GM12878 (cell line): ENCODE results near the gene WASF2. TPM values are rescaled to one million over a fixed set of nuclear protein-coding genes. Genes with fewer than 3 reads are reported as not detected.
"Not testable (repeated sequence)": the region's sequence is repeated elsewhere in the genome, so short reads cannot be mapped to it uniquely, and the experiment has no call there.

Source experiments
- ATAC-seq: fragments of 200-7000 bp; cut with Tn5 transposase; 3 replicates; pipeline ENCODE4 v1.9.1; 2020; ENCODE audit warnings: mild to moderate bottlenecking, moderate library complexity
- BruUV-seq: library from RNA; stranded (reverse); fragments of 400-500 nt; replicated peaks from 2 replicates; lab custom pipeline; 2021; lab: Mats Ljungman, UMichigan
- CTCF ChIA-PET: fragments of 300-600 bp; sonication (Branson Sonifier 250); formaldehyde crosslinking; extraction: SDS; loops from one replicate; lab custom pipeline; 2021; ENCODE audit warnings: inconsistent platforms; lab: Yijun Ruan, JAX
- POLR2A ChIA-PET: fragments of 350-600 bp; formaldehyde crosslinking; extraction: SDS; loops from one replicate; lab custom pipeline; 2021; ENCODE audit warnings: inconsistent platforms; lab: Charles Lee
- RAD21 ChIA-PET: fragments of 300-600 bp; sonication (Branson Sonifier 250); formaldehyde crosslinking; loops from one replicate; lab custom pipeline; 2023; ENCODE audit warnings: antibody characterized with exemption; ENCODE audit not compliant: unreplicated experiment; lab: Charles Lee
- SMC1A ChIA-PET: fragments of 300-600 bp; sonication (Branson Sonifier 250); formaldehyde crosslinking; loops from one replicate; lab custom pipeline; 2023; ENCODE audit not compliant: unreplicated experiment, uncharacterized antibody; lab: Charles Lee
- DNase-seq: peaks from one replicate; pipeline ENCODE4 v3.0.0-alpha.2; 2011; ENCODE audit warnings: low read depth, low spot score
- FAIRE-seq: peaks from 3 replicates; lab custom pipeline; 2011; peaks lifted over from hg19 to GRCh38; lab: Jason Lieb, UNC
- H2AFZ ChIP-seq: 2 replicates; pipeline ENCODE4 v1.6.0; 2011; ENCODE audit warnings: low read depth, low read length, control low read depth; ENCODE audit not compliant: control insufficient read depth
- H3K27ac ChIP-seq: 2 replicates; pipeline ENCODE4 v1.5.1; 2011; ENCODE audit warnings: control low read depth; ENCODE audit not compliant: control insufficient read depth, insufficient read depth
- H3K27me3 ChIP-seq, 2 experiments: replicated peaks in 1 of 2; 2 replicates each; pipeline versions ENCODE4 v1.6.0 to v1.6.1; 2011; ENCODE audit warnings: low read length in 1 of 2; ENCODE audit not compliant: control insufficient read depth in 2 of 2, insufficient read depth in 2 of 2
- H3K36me3 ChIP-seq, 2 experiments: 2 replicates each; pipeline ENCODE4 v1.5.1; 2011; ENCODE audit warnings: low read length in 1 of 2; ENCODE audit not compliant: control insufficient read depth in 2 of 2, insufficient read depth in 2 of 2
- H3K4me1 ChIP-seq: 2 replicates; pipeline ENCODE4 v1.6.1; 2011; ENCODE audit warnings: mild to moderate bottlenecking, low read length, moderate library complexity, mixed read lengths; ENCODE audit not compliant: control insufficient read depth, insufficient read depth
- H3K4me2 ChIP-seq: 2 replicates; pipeline ENCODE4 v1.6.0; 2011; ENCODE audit warnings: control low read depth; ENCODE audit not compliant: control insufficient read depth, insufficient read depth
- H3K4me3 ChIP-seq: fragments of 200-600 bp; sonication (generic); 2 replicates; pipeline ENCODE4 v1.5.1; 2016
- H3K79me2 ChIP-seq: 2 replicates; pipeline ENCODE4 v1.6.0; 2011; ENCODE audit warnings: low read length; ENCODE audit not compliant: control insufficient read depth, insufficient read depth
- H3K9ac ChIP-seq: 2 replicates; pipeline ENCODE4 v1.8.0; 2011; ENCODE audit warnings: low read length, control low read depth, mixed read lengths; ENCODE audit not compliant: control insufficient read depth, insufficient read depth
- H3K9me3 ChIP-seq: replicated peaks from 3 replicates; pipeline ENCODE4 v1.5.1; 2011; ENCODE audit warnings: mild to moderate bottlenecking, low read length; ENCODE audit not compliant: control insufficient read depth, insufficient read depth
- H4K20me1 ChIP-seq: 2 replicates; pipeline ENCODE4 v1.6.0; 2011; ENCODE audit not compliant: control insufficient read depth, insufficient read depth
- BCLAF1 ChIP-seq: fragments of 450-650 bp; IDR thresholded peaks from 2 replicates; pipeline ENCODE4 v1.6.1; 2017; ENCODE audit warnings: antibody characterized with exemption, mild to moderate bottlenecking, moderate library complexity
- HDAC2 ChIP-seq: fragments of 200-600 bp; sonication (generic); IDR thresholded peaks from 2 replicates; pipeline ENCODE4 v1.6.1; 2017
- JUNB ChIP-seq: IDR thresholded peaks from 2 replicates; pipeline ENCODE4 v1.6.1; 2016; ENCODE audit warnings: antibody characterized with exemption, mild to moderate bottlenecking
- NR2C1 ChIP-seq: fragments of 450-650 bp; IDR thresholded peaks from 2 replicates; pipeline ENCODE4 v1.6.1; 2017; ENCODE audit warnings: antibody characterized with exemption, mild to moderate bottlenecking, moderate library complexity
- POLR2A ChIP-seq: IDR thresholded peaks from 2 replicates; pipeline ENCODE4 v1.6.1; 2011; ENCODE audit warnings: low read depth, mild to moderate bottlenecking, low read length
- TBL1XR1 ChIP-seq: IDR thresholded peaks from 2 replicates; pipeline ENCODE4 v1.6.1; 2012; ENCODE audit warnings: low read depth, low read length, improper control_type of control experiment
- ZNF274 ChIP-seq: IDR thresholded peaks from one replicate; pipeline ENCODE4 v1.8.0; 2011; ENCODE audit not compliant: insufficient read length, insufficient read depth
- WGBS: methylation state at CpG from one replicate; pipeline ENCODE4 v1.1.6; 2016; ENCODE audit warnings: low lambda C conversion rate; ENCODE audit not compliant: insufficient replicate concordance, insufficient coverage; ENCODE audit errors: missing lambda C conversion rate; 5-methylcytosine and 5-hydroxymethylcytosine counted together
- in situ Hi-C: fragments of 300-500 bp; cut with MboI; formaldehyde crosslinking; loops from 9 replicates; pipeline ENCODE4 v1.14.3; 2018; ENCODE audit warnings: mixed read lengths
- intact Hi-C: fragments of 100-400 bp; cut with micrococcal nuclease; formaldehyde crosslinking; loops from one replicate; pipeline ENCODE4 v1.14.2; 2022; ENCODE audit not compliant: unreplicated experiment
- polyA plus RNA-seq, 11 experiments: library from polyadenylated mRNA; depleted of rRNA in 4 of 11; unstranded in 6 of 11; stranded (reverse) in 5 of 11; fragments of >200 nt; fragmentation: Nextera tagmentation in 4 of 11; fragmentation: Illumina TruSeq in 1 of 11; extraction: Ambion mirVana in 4 of 11; extraction: Trizol in 1 of 11; gene quantifications; 1 replicate in 1 of 11; 2 replicates in 10 of 11; pipeline versions ENCODE4 v1.2.1 to v1.2.3, GENCODE V29; 2011 to 2016; ENCODE audit warnings: inconsistent platforms in 2 of 11, missing spikeins in 2 of 11, low read depth in 1 of 11
- total RNA-seq, 4 experiments: library from RNA; depleted of rRNA in 3 of 4; stranded (reverse); fragments of >200 nt in 3 of 4; fragmentation: Illumina TruSeq in 1 of 4; extraction: Trizol in 1 of 4; gene quantifications; 2 replicates each; pipeline versions ENCODE4 v1.2.1 to v1.2.3, GENCODE V29; 2013 to 2021
- TF ChIP-seq, protein P1 (sequence below): fragments of 450-650 bp; IDR thresholded peaks from 2 replicates; pipeline ENCODE4 v1.6.1; 2017; ENCODE audit warnings: mild to moderate bottlenecking, moderate library complexity

The WASF2 gene
- total and polyA plus RNA-seq, 10 of the 15 experiments (the other 5 are each of a cell fraction or from before 2014, with no cell fraction given), result 7.0 to 111 (median 37.1) TPM

- intact Hi-C loops, in situ Hi-C loops, H4K20me1 ChIP-seq, DNase-seq, FAIRE-seq, H3K4me2 ChIP-seq, H2AFZ ChIP-seq, H3K27ac ChIP-seq, SMC1A ChIA-PET, BruUV-seq, RAD21 ChIA-PET, ATAC-seq, POLR2A ChIA-PET, H3K4me3 ChIP-seq, H3K27me3 ChIP-seq, H3K9me3 ChIP-seq, H3K79me2 ChIP-seq, H3K9ac ChIP-seq: not testable (repeated sequence)
- 45% methylated on average over 2 of the region's 2 CpGs for WGBS
- Histone ChIP-seq H3K36me3 (peaks cover 20 to 23% of the 10 kb centered on the region in 2 experiments), H3K4me1 (peaks cover 20% of the 10 kb centered on the region)
- CTCF ChIA-PET, result interaction anchor here (0.9 to 1.1 kb wide), 2 partner anchors 12 to 105 kb away, joined by 3 to 4 read pairs; no protein-coding TSS in a partner anchor
These were observed 83.2 kb downstream of the WASF2 start for GRCh38 chr1:27406791-27407190.

GRCh38 chr1:27406362-27406680, 83.6 kb downstream of the WASF2 start:
- no TSS peak for BruUV-seq
- peaks cover 20% of the 10 kb centered on the region for H3K4me1 ChIP-seq
- no peak overlapping the region for H3K4me2 ChIP-seq
- 92% methylated on average over 4 of the region's 4 CpGs for WGBS
- SMC1A ChIA-PET, result no interaction called here
- H3K9me3 ChIP-seq, result no peaks in the 10 kb centered on the region
- H4K20me1 ChIP-seq, result no peaks in the 10 kb centered on the region
- peaks cover 20 to 23% of the 10 kb centered on the region in 2 experiments for H3K36me3 ChIP-seq
- in situ Hi-C loops (no loop called here), intact Hi-C loops (no loop called here)
- CTCF ChIA-PET, result interaction anchor here (0.9 to 1.1 kb wide), 3 partner anchors 11 to 105 kb away, joined by 3 to 4 read pairs (median 3); no protein-coding TSS in a partner anchor
- RAD21 ChIA-PET, result interaction anchor here (1.4 kb wide), 1 partner anchor 59 kb away, joined by 3 read pairs; no protein-coding TSS in a partner anchor
- no peaks in the 10 kb centered on the region for H3K79me2 ChIP-seq
- H3K27ac ChIP-seq, result no peak overlapping the region
- TF ChIP-seq ZNF274, result no peak
- TF ChIP-seq POLR2A, result 0 out of 2 replicates have a peak, but pooled peaks have one; percentile 21
- no peak for TF ChIP-seq JUNB
- TF ChIP-seq BCLAF1, result no peak
- TF ChIP-seq HDAC2, result no peak
- TF ChIP-seq TBL1XR1, result no peak
- TF ChIP-seq, protein P1, sequence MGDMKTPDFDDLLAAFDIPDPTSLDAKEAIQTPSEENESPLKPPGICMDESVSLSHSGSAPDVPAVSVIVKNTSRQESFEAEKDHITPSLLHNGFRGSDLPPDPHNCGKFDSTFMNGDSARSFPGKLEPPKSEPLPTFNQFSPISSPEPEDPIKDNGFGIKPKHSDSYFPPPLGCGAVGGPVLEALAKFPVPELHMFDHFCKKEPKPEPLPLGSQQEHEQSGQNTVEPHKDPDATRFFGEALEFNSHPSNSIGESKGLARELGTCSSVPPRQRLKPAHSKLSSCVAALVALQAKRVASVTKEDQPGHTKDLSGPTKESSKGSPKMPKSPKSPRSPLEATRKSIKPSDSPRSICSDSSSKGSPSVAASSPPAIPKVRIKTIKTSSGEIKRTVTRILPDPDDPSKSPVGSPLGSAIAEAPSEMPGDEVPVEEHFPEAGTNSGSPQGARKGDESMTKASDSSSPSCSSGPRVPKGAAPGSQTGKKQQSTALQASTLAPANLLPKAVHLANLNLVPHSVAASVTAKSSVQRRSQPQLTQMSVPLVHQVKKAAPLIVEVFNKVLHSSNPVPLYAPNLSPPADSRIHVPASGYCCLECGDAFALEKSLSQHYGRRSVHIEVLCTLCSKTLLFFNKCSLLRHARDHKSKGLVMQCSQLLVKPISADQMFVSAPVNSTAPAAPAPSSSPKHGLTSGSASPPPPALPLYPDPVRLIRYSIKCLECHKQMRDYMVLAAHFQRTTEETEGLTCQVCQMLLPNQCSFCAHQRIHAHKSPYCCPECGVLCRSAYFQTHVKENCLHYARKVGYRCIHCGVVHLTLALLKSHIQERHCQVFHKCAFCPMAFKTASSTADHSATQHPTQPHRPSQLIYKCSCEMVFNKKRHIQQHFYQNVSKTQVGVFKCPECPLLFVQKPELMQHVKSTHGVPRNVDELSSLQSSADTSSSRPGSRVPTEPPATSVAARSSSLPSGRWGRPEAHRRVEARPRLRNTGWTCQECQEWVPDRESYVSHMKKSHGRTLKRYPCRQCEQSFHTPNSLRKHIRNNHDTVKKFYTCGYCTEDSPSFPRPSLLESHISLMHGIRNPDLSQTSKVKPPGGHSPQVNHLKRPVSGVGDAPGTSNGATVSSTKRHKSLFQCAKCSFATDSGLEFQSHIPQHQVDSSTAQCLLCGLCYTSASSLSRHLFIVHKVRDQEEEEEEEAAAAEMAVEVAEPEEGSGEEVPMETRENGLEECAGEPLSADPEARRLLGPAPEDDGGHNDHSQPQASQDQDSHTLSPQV, result no peak
- no peak for TF ChIP-seq NR2C1
- no peak overlapping the region for H3K4me3 ChIP-seq
- FAIRE-seq, result no peak
- no peak overlapping the region for H2AFZ ChIP-seq
- no peaks in the 10 kb centered on the region for H3K27me3 ChIP-seq
- ATAC-seq, result no peak
- no peak for DNase-seq
- H3K9ac ChIP-seq, result no peak overlapping the region
- POLR2A ChIA-PET, result no interaction called here
